A549 (cell line): ENCODE data around the gene CAMTA1. TPM values are rescaled to one million over a fixed set of nuclear protein-coding genes. Genes with fewer than 3 reads are reported as not detected.

Experiments used
- ATAC-seq, 2 experiments: fragments of 200-7000 bp in 1 of 2; fragments of >200 bp in 1 of 2; cut with Nextera tagmentation in 1 of 2; cut with Tn5 transposase in 1 of 2; 3 replicates each; pipeline versions ENCODE4 v1.8.0 to v1.9.1; 2018 to 2020; ENCODE audit warnings: mild to moderate bottlenecking in 1 of 2, moderate library complexity in 1 of 2
- CTCF ChIA-PET: fragments of 300-600 bp; sonication (Branson Sonifier 250); formaldehyde crosslinking; extraction: SDS; loops from one replicate; lab custom pipeline; 2021; ENCODE audit warnings: antibody characterized with exemption, inconsistent platforms; lab: Yijun Ruan, JAX
- POLR2A ChIA-PET: fragments of 350-600 bp; formaldehyde crosslinking; extraction: SDS; loops from one replicate; lab custom pipeline; 2021; ENCODE audit warnings: antibody characterized with exemption, inconsistent platforms; lab: Yijun Ruan, JAX
- DNase-seq, 2 experiments: peaks; one replicate each; pipeline versions ENCODE4 v3.0.0 to v3.0.0-alpha.2; 2011 to 2016; ENCODE audit warnings: low read depth in 1 of 2, low spot score in 1 of 2
- FAIRE-seq: peaks from 2 replicates; lab custom pipeline; 2011; peaks lifted over from hg19 to GRCh38; lab: Jason Lieb, UNC
- H3K27ac ChIP-seq, 2 experiments: fragments of >200 bp; sonication (Bioruptor Twin); formaldehyde crosslinking; 3 replicates each; pipeline ENCODE4 v1.5.1; 2016 to 2017
- H3K4me1 ChIP-seq: fragments of >200 bp; sonication (Bioruptor Twin); formaldehyde crosslinking; 3 replicates; pipeline ENCODE4 v1.6.1; 2016
- H3K4me2 ChIP-seq: fragments of >200 bp; sonication (Bioruptor Twin); formaldehyde crosslinking; 3 replicates; pipeline ENCODE4 v1.6.1; 2016
- H3K4me3 ChIP-seq: fragments of >200 bp; sonication (Bioruptor Twin); formaldehyde crosslinking; 3 replicates; pipeline ENCODE4 v1.5.1; 2016
- H3K9me3 ChIP-seq: fragments of >200 bp; sonication (Bioruptor Twin); formaldehyde crosslinking; 3 replicates; pipeline ENCODE4 v1.6.1; 2016
- ATOH8 ChIP-seq: fragments of 250-450 bp; sonication (Bioruptor Pico); IDR thresholded peaks from 2 replicates; pipeline ENCODE4 v1.5.0; 2020; ENCODE audit warnings: low read depth, mild to moderate bottlenecking, moderate library complexity
- BCL3 ChIP-seq: fragments of >200 bp; sonication (Bioruptor Twin); formaldehyde crosslinking; IDR thresholded peaks from 3 replicates; pipeline ENCODE4 v1.6.1; 2016
- CBX2 ChIP-seq: fragments of 200-600 bp; sonication (generic); IDR thresholded peaks from 2 replicates; pipeline ENCODE4 v1.6.1; 2016; ENCODE audit warnings: low read depth, mild to moderate bottlenecking, borderline replicate concordance
- CEBPB ChIP-seq, 2 experiments: fragments of >200 bp in 1 of 2; sonication (Bioruptor Twin) in 1 of 2; formaldehyde crosslinking in 1 of 2; IDR thresholded peaks; 2 replicates each; pipeline ENCODE4 v1.6.1; 2012 to 2016
- CHD4 ChIP-seq: fragments of 200-600 bp; sonication (generic); IDR thresholded peaks from 2 replicates; pipeline ENCODE4 v1.6.1; 2016; ENCODE audit warnings: antibody characterized with exemption, mild to moderate bottlenecking, borderline replicate concordance
- CTCF ChIP-seq: fragments of >200 bp; sonication (Bioruptor Twin); formaldehyde crosslinking; IDR thresholded peaks from 3 replicates; pipeline ENCODE4 v1.5.1; 2016
- E2F6 ChIP-seq: IDR thresholded peaks from 2 replicates; pipeline ENCODE4 v1.6.1; 2012; ENCODE audit warnings: low read depth, borderline replicate concordance
- EHF ChIP-seq: fragments of 250-450 bp; sonication (Bioruptor Pico); IDR thresholded peaks from 2 replicates; pipeline ENCODE4 v1.5.0; 2020; ENCODE audit warnings: mild to moderate bottlenecking
- ESRRA ChIP-seq: fragments of 150-350 bp; IDR thresholded peaks from 2 replicates; pipeline ENCODE4 v1.6.1; 2014; ENCODE audit warnings: mild to moderate bottlenecking, low read length, borderline replicate concordance
- FOSL2 ChIP-seq, 2 experiments: fragments of 450-650 bp in 1 of 2; fragments of >200 bp in 1 of 2; sonication (Bioruptor Twin) in 1 of 2; formaldehyde crosslinking; IDR thresholded peaks; 2 replicates each; pipeline versions ENCODE4 v1.5.0 to v1.6.1; 2016 to 2020; ENCODE audit warnings: mild to moderate bottlenecking in 1 of 2, moderate library complexity in 1 of 2
- FOXS1 ChIP-seq: fragments of 250-450 bp; sonication (Bioruptor Pico); IDR thresholded peaks from 2 replicates; pipeline ENCODE4 v1.5.0; 2020; ENCODE audit warnings: mild to moderate bottlenecking, moderate library complexity
- HOXB13 ChIP-seq: fragments of 250-450 bp; sonication (Bioruptor Pico); IDR thresholded peaks from 2 replicates; pipeline ENCODE4 v1.5.0; 2020; ENCODE audit warnings: low read depth, mild to moderate bottlenecking, moderate library complexity
- JUN ChIP-seq, 2 experiments: fragments of >200 bp; sonication (Bioruptor Twin); formaldehyde crosslinking; IDR thresholded peaks; 2 replicates in 1 of 2; 3 replicates in 1 of 2; pipeline ENCODE4 v1.6.1; 2016 to 2017
- JUNB ChIP-seq: fragments of >200 bp; sonication (Bioruptor Twin); formaldehyde crosslinking; IDR thresholded peaks from 2 replicates; pipeline ENCODE4 v1.6.1; 2016
- MAZ ChIP-seq: fragments of 150-350 bp; IDR thresholded peaks from 2 replicates; pipeline ENCODE4 v1.6.1; 2014; ENCODE audit warnings: antibody characterized with exemption, low read depth, low read length, borderline replicate concordance
- MYC ChIP-seq: IDR thresholded peaks from 2 replicates; pipeline ENCODE4 v1.6.1; 2012; ENCODE audit warnings: mild to moderate bottlenecking, inconsistent platforms, low read length, improper control_type of control experiment, borderline replicate concordance
- NPAS2 ChIP-seq: fragments of 250-450 bp; sonication (Bioruptor Pico); IDR thresholded peaks from 2 replicates; pipeline ENCODE4 v1.8.0; 2022; ENCODE audit warnings: mild to moderate bottlenecking, moderate library complexity, borderline replicate concordance
- PHF8 ChIP-seq: fragments of 200-600 bp; sonication (generic); IDR thresholded peaks from 2 replicates; pipeline ENCODE4 v1.6.1; 2016; ENCODE audit warnings: low read depth, mild to moderate bottlenecking, antibody characterized with exemption, moderate library complexity, borderline replicate concordance
- POLR2A ChIP-seq: IDR thresholded peaks from 2 replicates; pipeline ENCODE4 v1.6.1; 2012; ENCODE audit warnings: mild to moderate bottlenecking, low read length
- RCOR1 ChIP-seq: fragments of 150-350 bp; IDR thresholded peaks from 2 replicates; pipeline ENCODE4 v1.6.1; 2014; ENCODE audit warnings: antibody characterized with exemption, low read length, low read depth
- REST ChIP-seq: fragments of 200-600 bp; sonication (generic); IDR thresholded peaks from 2 replicates; pipeline ENCODE4 v1.6.1; 2016; ENCODE audit warnings: antibody characterized with exemption, mild to moderate bottlenecking, moderate library complexity
- RNF2 ChIP-seq: fragments of 200-600 bp; sonication (generic); IDR thresholded peaks from 2 replicates; pipeline ENCODE4 v1.6.1; 2016; ENCODE audit warnings: low read depth, mild to moderate bottlenecking, antibody characterized with exemption, moderate library complexity, borderline replicate concordance
- TP53 ChIP-seq: fragments of 250-450 bp; sonication (Bioruptor Pico); IDR thresholded peaks from 2 replicates; pipeline ENCODE4 v1.5.0; 2021; ENCODE audit warnings: mild to moderate bottlenecking, moderate library complexity
- USF2 ChIP-seq: fragments of 450-650 bp; IDR thresholded peaks from 2 replicates; pipeline ENCODE4 v1.6.1; 2014; ENCODE audit warnings: antibody characterized with exemption
- ZSCAN20 ChIP-seq: fragments of 250-450 bp; sonication (Bioruptor Pico); IDR thresholded peaks from 2 replicates; pipeline ENCODE4 v1.8.0; 2022; ENCODE audit warnings: mild to moderate bottlenecking, moderate library complexity
- WGBS: methylation state at CpG from one replicate; pipeline ENCODE4 v1.1.6; 2017; ENCODE audit errors: missing lambda C conversion rate; 5-methylcytosine and 5-hydroxymethylcytosine counted together
- polyA plus RNA-seq, 4 experiments: library from polyadenylated mRNA; depleted of rRNA in 3 of 4; stranded (reverse); fragments of >200 nt; fragmentation: RNase III in 1 of 4; extraction: RNeasy Plus Mini Kit Qiagen cat#74134 plus additional on column Dnase treatment in 1 of 4; gene quantifications; 2 replicates in 3 of 4; 3 replicates in 1 of 4; pipeline ENCODE4 v1.2.3, GENCODE V29; 2011 to 2017

CAMTA1 gene
- polyA plus RNA-seq, 2 of the 4 experiments (the other 2 are of a cell fraction): 58.8 to 75.0 TPM

GRCh38 chr1:7652061-7652460 lies 866.8 kb downstream of the CAMTA1 start:
- no peak overlapping the region for H3K4me2 ChIP-seq
- TF ChIP-seq POLR2A (no peak), E2F6 (no peak), RNF2 (no peak), CEBPB (IDR thresholded peaks at IDR 0.05) (no peak), JUN (IDR thresholded peaks at IDR 0.05) (no peak), USF2 (no peak), TP53 (CRISPR knock-in tag) (no peak), NPAS2 (CRISPR knock-in tag) (no peak), RCOR1 (no peak), CTCF (no peak), HOXB13 (CRISPR knock-in tag) (no peak), MYC (no peak), FOXS1 (no peak), EHF (no peak), FOSL2 (IDR thresholded peaks at IDR 0.05) (no peak), FOSL2 (CRISPR knock-in tag; IDR thresholded peaks at IDR 0.05) (no peak)
- DNase-seq: no peak
- no peaks in the 10 kb centered on the region for H3K9me3 ChIP-seq
- H3K4me1 ChIP-seq: peaks cover under 1% of the 10 kb centered on the region; the same call in 2 of the 3 replicates
- no peak for ATAC-seq
- 53% methylated on average over 4 of the region's 7 CpGs for WGBS
- H3K4me3 ChIP-seq: no peak overlapping the region
- ChIA-PET CTCF (interaction anchor here (0.7 to 2.2 kb wide), 4 partner anchors 16 to 932 kb away, joined by 3 to 16 read pairs (median 6); no protein-coding TSS in a partner anchor), POLR2A (no interaction called here)
- no peak overlapping the region; a peak in 1 of 6 replicates for H3K27ac ChIP-seq
- FAIRE-seq: no peak

GRCh38 chr1:7652515-7653098 lies 867.4 kb downstream of the CAMTA1 start:
- CTCF ChIA-PET: interaction anchor here (2.1 to 2.2 kb wide), 2 partner anchors 16 to 610 kb away, joined by 9 to 16 read pairs; no protein-coding TSS in a partner anchor
- TF ChIP-seq PHF8 (no peak), EHF (no peak), ESRRA (no peak), POLR2A (no peak), TP53 (CRISPR knock-in tag) (no peak), REST (no peak), ZSCAN20 (CRISPR knock-in tag) (no peak), MAZ (no peak), FOSL2 (IDR thresholded peaks at IDR 0.05) (no peak), FOSL2 (CRISPR knock-in tag; IDR thresholded peaks at IDR 0.05) (no peak), BCL3 (no peak), USF2 (no peak), CBX2 (no peak), CHD4 (no peak), JUNB (no peak), ATOH8 (no peak)

More at GRCh38 chr1:7652515-7653098, 867.4 kb downstream of the CAMTA1 start:
- FAIRE-seq (no peak), ATAC-seq (no peak), DNase-seq (no peak)
- POLR2A ChIA-PET: no interaction called here
- Histone ChIP-seq H3K4me3 (no peak overlapping the region), H3K9me3 (no peaks in the 10 kb centered on the region), H3K4me2 (no peak overlapping the region), H3K27ac (no peak overlapping the region; a peak in 1 of 6 replicates), H3K4me1 (no peaks in the 10 kb centered on the region)
- 85% methylated on average over 8 of the region's 12 CpGs for WGBS
